GM10266 (cell line): ENCODE measurements around the gene IGLL1.
A peak's percentile ranks its signal among the peaks of the same experiment; 100 is the strongest.

ENCODE experiments used
- DNase-seq: peaks from one replicate; pipeline ENCODE4 v3.0.0; 2012; ENCODE audit errors: extremely low spot score
- TF ChIP-seq, protein P1 (sequence below): IDR thresholded peaks from 2 replicates; pipeline ENCODE4 v1.5.1; 2012; ENCODE audit warnings: mild to moderate bottlenecking, low read depth; ENCODE audit not compliant: control insufficient read depth, insufficient read depth; ENCODE audit errors: missing control alignments

Gene IGLL1

GRCh38 chr22:23534851-23535717 lies 45.0 kb downstream of the IGLL1 start:
- TF ChIP-seq, protein P1, sequence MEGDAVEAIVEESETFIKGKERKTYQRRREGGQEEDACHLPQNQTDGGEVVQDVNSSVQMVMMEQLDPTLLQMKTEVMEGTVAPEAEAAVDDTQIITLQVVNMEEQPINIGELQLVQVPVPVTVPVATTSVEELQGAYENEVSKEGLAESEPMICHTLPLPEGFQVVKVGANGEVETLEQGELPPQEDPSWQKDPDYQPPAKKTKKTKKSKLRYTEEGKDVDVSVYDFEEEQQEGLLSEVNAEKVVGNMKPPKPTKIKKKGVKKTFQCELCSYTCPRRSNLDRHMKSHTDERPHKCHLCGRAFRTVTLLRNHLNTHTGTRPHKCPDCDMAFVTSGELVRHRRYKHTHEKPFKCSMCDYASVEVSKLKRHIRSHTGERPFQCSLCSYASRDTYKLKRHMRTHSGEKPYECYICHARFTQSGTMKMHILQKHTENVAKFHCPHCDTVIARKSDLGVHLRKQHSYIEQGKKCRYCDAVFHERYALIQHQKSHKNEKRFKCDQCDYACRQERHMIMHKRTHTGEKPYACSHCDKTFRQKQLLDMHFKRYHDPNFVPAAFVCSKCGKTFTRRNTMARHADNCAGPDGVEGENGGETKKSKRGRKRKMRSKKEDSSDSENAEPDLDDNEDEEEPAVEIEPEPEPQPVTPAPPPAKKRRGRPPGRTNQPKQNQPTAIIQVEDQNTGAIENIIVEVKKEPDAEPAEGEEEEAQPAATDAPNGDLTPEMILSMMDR: no peak
- DNase-seq: peak; percentile 4

DNA sequence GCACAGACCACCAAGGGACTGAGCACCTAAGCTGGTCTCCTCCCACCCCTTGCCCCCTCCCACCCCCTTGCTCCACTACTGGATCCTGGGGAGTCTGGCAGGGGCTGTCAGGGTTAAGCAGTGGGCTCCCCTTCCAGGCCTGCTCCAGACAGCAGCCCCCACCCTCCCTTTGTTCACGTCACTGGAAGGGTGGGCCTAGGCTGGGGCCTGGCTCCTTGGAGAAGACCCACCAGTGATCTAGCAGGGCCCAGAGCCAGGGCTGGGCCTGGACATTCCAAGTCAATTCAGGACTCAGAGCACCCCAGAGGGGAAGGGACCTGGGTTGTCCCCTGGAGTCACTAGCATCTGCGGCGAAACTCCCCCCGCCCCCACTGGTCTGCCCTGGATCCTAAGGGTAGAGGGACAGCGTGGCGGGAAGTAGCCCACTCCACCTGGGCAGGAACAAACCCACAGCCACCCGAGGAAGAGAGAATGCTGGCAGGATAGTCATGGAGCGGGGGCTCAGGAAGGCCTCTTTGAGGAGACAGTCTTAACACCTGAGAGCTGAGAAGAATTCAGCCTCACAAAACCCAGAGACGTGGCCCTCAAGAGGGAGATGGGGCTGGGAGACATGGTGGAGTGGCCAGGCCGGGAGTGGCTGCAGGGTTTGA lies 45.8 kb downstream of the IGLL1 start:
- TF ChIP-seq, protein P1: no peak
- no peak for DNase-seq

DNA sequence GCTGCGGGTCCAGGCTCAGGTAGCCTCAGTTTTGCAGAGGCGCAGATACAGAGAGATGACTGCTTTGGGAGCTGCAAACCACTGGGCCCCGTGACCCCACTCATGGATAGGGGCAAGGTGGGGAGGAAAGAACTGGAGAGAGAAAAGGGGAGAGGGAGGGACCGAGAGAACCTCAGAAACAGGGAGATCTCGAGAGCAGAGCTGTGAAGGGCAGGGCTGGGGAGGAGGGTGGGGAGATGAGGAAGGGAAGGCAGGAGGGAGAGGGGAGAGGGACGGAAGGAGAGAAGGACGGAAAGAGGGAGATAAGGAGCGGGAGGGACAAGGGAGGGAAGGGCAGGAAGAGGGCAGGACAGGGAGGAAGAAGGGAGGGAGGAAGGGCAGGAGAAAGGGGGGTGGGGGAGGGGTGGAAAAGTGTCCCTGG lies 46.3 kb downstream of the IGLL1 start:
- TF ChIP-seq, protein P1: no peak

GRCh38 chr22:23533328-23533762 lies 46.7 kb downstream of the IGLL1 start:
- no peak for DNase-seq
- TF ChIP-seq, protein P1: no peak

More for the DNA sequence above, 46.3 kb downstream of the IGLL1 start:
- DNase-seq: no peak

GRCh38 chr22:23532731-23533130 lies 47.4 kb downstream of the IGLL1 start:
- DNase-seq: no peak
- TF ChIP-seq, protein P1: no peak

DNA sequence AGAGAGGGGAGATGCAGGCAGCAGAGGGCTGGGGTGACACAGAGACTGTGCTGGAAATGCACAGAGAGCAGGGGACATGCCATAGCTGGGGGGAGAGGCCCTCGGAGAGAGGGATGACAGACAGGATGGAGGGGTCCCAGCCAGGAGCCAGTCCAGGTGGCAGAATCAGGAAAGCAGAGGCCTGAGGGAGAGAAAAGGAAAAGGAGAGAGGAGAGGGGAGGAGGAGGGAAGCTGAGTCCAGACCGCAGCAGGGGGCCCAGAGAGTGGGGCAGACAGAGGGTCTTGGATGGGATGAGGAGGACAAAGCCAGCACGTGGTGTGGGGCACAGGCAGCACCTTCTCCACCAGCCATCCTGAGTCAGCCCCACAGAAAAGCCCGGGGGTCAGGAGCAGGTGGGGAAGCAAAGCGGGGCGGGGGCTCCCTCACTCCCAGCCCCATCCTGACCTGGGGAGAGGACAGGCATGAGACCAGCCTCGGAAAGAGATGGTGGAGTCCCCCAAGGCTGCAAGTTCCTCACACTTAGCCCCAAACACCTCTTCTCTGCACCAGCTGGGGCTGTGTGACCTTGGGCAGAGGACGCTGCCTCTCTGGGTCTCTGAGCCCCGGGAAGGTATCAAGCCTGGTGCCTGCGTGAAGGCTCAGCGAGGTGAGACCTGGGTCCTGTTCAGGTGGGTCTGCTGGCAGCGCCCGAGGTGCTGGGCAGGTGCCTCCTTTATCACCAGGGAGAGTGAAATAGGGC lies 48.0 kb downstream of the IGLL1 start:
- no peak for DNase-seq
- TF ChIP-seq, protein P1: no peak
